ENCODE data around the gene CD7.
A peak's percentile ranks its signal among the peaks of the same experiment; 100 is the strongest.

Gene CD7

DNA sequence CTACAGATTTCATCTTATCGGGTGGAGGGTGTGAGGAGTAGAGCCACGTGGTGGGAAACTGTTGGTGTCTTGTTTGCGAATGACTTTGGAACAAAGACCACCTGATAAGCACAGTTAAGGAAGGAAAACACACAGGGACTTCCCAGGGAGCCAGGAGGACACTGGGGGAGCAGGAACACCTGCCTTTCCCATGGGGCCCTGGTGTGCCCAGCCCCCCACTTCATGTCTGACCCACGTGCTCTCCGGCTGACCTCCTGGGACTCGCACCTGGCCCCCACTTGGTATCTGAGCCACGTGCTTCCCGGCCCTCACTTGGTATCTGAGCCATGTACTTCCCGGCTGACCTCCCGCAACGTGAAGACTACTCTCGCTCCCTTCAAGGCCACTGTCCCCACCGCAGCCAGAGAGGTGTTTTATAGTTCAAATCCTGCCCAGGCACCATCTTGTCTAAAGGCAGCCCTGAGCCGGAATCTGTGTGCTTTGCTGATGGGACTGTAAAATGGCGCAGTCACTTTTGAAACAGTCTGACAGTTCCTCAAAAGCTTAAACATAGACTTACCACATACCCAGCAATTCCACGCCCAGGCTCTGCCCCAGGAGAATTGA is 38.5 kb downstream of the CD7 start:
- DNase-seq (ENCODE audit: low read depth): no peak

- DNase-seq (ENCODE audit: low read depth): no peak
These were observed 39.1 kb downstream of the CD7 start for GRCh38 chr17:82278308-82278707.

- DNase-seq (ENCODE audit: low read depth): no peak
These were observed 39.6 kb downstream of the CD7 start for GRCh38 chr17:82277851-82278250.

DNA sequence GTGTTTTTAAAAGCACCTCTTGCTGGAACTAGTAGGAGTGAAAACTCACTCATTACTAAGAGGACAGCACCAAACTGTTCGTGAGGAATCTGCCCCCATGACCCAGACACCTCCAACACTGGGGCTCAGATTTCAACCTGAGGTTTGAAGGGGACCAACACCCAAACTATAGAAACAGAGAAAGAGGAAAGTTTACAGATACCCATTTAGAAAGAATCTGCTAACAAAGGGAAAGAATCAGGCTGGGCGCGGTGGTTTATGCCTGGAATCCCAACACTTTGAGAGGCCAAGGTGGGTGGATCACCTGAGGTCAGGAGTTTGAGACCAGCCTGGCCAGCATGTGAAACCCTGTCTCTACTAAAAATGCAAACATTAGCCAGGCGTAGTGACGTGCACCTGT is 40.5 kb downstream of the CD7 start:
- DNase-seq (ENCODE audit: low read depth): no peak

DNA sequence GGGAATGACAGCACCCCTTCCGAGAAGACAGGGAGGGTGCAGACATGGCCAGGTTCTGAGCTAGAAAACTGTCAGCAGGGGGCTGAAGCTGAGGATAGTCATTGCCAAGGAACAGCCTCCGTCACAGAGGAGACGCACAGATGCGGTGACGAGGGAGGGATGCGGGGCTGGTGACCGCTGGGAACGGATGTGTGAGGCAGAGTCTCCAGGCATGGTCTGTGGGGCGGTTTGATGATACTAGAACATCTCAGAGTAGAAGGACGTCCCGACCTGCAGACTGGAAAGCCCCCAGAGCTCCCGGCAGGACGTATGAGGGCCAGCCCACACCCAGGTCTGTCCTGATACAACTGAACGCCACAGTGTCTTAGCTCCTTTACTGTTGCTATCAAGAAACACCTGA is 42.1 kb downstream of the CD7 start:
- DNase-seq (ENCODE audit: low read depth): no peak

DNA sequence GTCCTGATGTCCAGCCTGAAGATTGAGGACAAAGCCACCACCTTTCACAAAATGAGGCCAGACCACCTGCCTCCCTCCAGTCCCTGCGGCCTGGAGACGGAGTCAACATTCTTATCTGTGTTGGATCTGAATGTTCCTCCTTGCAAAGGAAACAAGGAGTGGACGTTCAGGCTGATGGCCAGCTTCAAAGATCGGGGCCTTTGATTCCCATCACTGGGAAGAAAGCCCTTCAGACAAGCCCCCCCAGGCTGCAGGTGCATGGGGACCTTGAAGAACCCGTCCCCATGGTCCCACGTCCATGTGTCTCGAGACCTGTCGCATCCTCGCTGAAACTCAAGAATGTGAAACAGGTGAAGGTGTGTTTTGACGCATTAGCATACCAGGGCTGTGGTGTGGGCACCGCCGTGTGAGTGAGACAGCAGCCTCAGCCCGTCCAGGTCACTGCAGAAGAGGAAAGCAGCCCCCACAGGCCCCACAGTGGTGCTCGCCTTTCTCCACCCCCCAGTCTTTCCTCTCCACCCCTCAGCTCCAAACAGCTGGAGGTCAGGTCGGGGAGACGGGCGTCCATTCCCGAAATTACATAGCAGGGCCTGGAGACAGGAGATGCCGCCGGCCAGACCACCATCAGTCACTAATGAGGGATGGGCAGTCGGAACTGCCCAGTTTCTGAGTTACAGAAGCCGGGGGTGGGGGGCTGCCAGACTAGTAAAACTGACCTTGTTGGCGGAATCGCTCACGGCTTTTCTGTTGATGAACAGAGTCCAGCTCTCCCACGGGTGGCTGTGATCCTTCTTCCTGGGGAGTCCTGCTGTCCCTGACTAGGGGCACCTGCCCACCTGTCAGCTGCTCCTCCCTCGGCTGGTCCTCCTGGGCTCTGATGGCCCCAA is 43.0 kb downstream of the CD7 start:
- no peak for DNase-seq (ENCODE audit: low read depth)

DNA sequence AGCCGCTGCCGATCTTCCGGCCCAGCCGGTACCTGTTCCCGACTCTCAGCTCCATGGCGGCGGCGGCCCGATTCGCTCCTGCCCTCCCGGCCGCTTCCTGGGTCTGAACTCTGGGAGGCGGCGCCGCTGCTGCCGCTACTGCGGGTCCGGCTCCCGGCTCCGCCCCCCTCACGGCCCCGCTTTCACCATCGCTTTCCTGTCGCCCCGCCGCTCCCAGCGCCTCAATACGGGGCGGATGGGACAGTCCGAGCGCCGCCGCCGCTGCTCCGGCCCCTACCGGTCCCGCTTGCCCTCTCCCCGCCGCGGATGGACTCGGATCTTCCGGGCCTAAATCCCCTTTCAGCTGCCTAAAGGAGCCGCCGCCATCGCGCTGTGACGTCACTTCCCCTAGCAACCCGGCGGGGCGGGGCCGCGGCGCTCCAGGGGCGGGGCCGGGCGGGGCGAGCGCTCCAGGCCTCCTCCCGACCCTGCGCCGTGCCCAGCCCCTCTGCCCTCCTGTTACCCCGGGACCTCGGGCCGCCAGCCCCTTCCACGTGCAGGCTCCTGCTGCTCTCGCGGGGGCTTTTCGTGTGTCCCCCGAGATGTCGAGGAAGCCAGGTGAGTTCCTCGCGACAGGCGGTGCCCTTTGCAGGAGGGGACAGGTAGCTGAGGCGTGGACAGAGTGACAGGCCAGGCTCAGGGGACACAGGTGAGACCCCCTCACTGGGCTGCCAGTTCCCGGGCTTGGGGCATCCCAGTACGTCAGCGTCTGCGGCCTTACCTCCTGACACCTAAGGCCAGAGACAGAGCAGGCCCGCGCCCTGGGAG is 43.9 kb downstream of the CD7 start, which contains the start of gene CSNK1D:
CSNK1D (minus strand) TSS at position 374 of the 807 bp plus-strand sequence; CDS start at position 55, 319 bp downstream.
- DNase-seq (ENCODE audit: low read depth): peak; percentile 88

DNA sequence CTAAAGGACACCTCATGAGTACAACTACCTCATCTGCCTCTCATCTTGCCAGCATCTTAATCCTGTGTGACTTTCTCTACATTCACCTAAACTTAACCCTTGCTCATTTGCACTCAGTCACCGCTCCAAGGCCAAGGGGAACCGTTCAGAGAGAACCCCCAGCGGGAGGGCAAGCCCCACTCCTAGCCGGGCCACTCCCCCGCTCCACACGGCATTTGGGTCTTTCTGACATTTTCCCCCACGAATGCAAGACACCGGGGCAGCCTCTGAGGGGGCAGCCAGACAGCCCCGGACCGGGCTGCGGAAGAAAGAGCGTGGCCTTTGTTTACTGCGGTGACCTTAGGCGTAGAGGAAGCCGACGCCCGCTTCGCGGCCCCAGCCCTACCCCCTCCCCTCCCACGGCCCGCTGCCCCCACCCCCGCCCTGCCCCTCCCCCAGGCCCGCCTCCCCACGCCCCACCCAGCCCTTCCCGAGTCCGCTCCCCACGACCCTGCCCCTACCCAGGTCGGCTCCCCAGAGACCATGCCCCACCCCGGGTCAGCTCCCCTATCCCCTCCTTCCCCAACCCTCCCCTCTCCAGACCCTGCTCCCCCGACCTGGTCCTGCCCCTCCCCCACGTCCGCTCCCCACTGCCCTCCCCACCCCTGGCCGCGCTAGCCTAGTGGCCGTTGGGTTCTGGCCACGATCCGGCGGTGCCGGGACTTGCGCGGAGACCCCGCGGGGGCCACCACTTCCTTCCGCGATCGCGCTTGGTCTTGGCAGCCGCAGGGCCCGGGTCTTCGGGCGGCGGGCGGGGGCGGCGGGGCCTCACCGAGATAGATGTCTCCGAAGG is 44.7 kb downstream of the CD7 start:
- DNase-seq (ENCODE audit: low read depth): no peak

DNA sequence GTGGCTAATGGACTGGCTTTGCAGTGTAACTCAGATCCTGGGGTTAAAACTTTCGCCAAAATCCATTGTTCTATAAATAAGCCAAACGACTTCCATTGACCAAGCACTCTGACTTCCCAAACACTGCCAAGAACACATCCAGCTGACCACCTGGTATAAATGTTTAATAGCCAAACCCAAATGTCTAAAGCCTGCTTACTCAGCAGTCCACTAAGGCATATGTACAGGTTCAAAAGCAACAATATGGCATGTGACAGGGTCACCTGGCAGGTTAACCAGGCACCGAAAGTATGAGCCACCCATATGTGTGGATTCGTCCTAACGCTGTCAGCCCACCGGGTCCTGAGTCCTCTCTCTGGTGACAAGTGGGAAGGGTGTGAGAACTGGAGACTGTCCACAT is 46.0 kb downstream of the CD7 start:
- no peak for DNase-seq (ENCODE audit: low read depth)

DNA sequence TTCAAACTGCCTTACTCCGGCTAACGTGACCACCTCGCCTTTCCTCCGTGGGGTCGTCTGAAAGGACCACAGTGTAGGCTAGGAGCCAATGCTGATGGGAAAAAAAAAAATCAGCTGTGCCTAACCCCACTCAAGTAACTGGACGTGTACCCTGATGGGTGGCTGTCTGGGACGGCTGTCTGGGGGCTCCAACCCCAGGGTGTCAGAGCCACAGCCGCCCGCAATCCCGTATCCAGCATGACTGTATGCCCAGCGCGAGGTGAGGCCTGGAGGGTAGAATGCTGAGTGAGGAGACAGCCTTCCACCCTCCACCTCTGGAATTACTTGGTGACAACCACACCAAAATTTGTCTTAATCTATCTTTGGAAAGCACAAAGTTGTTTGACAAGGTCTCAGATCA is 46.8 kb downstream of the CD7 start:
- DNase-seq (ENCODE audit: low read depth): no peak

GRCh38 chr17:82269882-82270500 is 47.4 kb downstream of the CD7 start:
- DNase-seq (ENCODE audit: low read depth): no peak

DNA sequence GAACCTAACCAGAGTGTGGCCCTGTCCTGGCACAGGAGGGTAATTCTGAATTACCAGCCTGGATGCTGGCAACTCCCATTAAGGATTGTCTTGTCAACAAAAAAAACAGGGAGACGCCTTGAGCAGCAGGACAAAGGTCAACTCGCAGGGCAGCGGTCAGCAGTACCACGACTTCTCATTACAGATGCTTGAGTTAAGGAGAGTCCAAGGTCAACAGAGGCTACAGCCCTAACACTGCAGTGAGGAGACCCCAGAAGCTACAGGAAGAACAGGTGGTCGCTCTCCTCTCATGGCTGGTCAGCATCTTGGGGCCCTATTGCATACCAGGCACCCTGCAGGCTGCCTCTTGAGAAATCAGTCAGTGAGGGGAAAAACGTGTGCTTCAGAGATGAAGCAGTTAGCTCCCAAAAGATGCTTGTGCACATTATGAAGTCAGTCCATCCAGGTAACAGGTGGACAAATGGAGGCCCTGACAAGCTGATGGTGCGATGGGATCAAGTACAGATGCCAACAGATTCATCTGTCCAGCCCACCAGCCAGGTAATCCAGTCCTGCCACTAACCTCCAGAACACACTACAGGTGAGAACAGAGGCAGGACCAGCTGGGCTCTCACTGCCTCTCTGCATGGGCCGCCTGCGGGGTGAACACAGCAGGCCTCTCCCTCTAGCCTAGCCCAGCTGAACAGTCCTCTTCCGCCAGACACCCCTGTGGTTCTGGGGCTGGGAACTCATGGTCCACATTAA is 48.1 kb downstream of the CD7 start:
- DNase-seq (ENCODE audit: low read depth): no peak

- no peak for DNase-seq (ENCODE audit: low read depth)
These were observed 49.6 kb downstream of the CD7 start for GRCh38 chr17:82267575-82268379.

GRCh38 chr17:82266142-82266541 is 51.3 kb downstream of the CD7 start:
- no peak for DNase-seq (ENCODE audit: low read depth)

Measured in T follicular helper cell (primary cell).